Ovary (tissue), 3 donors: ENCODE data around the gene BMPER.

Source experiments
- EP300 ChIP-seq: sonication (generic); formaldehyde crosslinking; IDR thresholded peaks from one replicate; pipeline ENCODE4 v1.6.1; 2017; ENCODE audit warnings: antibody characterized with exemption
- POLR2A ChIP-seq: fragments of 450-650 bp; IDR thresholded peaks from one replicate; pipeline ENCODE4 v1.6.1; 2017; ENCODE audit warnings: antibody characterized with exemption, mild to moderate bottlenecking, moderate library complexity
- TF ChIP-seq, protein P1 (sequence below), 3 donors: fragments of 450-650 bp in 2 of 3; fragments of 200-600 bp in 1 of 3; IDR thresholded peaks; one replicate each; pipeline versions ENCODE4 v1.5.1 to v1.8.0; 2016 to 2022; ENCODE audit warnings: antibody characterized with exemption in 3 of 3, mild to moderate bottlenecking in 1 of 3
- donor health status: DM: no; HTN: no; CAD: no.

- TF ChIP-seq, protein P1, sequence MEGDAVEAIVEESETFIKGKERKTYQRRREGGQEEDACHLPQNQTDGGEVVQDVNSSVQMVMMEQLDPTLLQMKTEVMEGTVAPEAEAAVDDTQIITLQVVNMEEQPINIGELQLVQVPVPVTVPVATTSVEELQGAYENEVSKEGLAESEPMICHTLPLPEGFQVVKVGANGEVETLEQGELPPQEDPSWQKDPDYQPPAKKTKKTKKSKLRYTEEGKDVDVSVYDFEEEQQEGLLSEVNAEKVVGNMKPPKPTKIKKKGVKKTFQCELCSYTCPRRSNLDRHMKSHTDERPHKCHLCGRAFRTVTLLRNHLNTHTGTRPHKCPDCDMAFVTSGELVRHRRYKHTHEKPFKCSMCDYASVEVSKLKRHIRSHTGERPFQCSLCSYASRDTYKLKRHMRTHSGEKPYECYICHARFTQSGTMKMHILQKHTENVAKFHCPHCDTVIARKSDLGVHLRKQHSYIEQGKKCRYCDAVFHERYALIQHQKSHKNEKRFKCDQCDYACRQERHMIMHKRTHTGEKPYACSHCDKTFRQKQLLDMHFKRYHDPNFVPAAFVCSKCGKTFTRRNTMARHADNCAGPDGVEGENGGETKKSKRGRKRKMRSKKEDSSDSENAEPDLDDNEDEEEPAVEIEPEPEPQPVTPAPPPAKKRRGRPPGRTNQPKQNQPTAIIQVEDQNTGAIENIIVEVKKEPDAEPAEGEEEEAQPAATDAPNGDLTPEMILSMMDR (IDR thresholded peaks at IDR 0.05) = peak in 1 of 3 donors; percentile 25
- TF ChIP-seq POLR2A = no peak
- no peak for TF ChIP-seq EP300
Observed at GRCh38 chr7:34165927-34166550, 260.7 kb downstream of the BMPER start.
